ENCODE results near the gene KRT76. TPM values are rescaled to one million over a fixed set of nuclear protein-coding genes. Genes with fewer than 3 reads are reported as not detected.

Gene KRT76
- total and polyA plus RNA-seq, 10 donors, result not detected

DNA sequence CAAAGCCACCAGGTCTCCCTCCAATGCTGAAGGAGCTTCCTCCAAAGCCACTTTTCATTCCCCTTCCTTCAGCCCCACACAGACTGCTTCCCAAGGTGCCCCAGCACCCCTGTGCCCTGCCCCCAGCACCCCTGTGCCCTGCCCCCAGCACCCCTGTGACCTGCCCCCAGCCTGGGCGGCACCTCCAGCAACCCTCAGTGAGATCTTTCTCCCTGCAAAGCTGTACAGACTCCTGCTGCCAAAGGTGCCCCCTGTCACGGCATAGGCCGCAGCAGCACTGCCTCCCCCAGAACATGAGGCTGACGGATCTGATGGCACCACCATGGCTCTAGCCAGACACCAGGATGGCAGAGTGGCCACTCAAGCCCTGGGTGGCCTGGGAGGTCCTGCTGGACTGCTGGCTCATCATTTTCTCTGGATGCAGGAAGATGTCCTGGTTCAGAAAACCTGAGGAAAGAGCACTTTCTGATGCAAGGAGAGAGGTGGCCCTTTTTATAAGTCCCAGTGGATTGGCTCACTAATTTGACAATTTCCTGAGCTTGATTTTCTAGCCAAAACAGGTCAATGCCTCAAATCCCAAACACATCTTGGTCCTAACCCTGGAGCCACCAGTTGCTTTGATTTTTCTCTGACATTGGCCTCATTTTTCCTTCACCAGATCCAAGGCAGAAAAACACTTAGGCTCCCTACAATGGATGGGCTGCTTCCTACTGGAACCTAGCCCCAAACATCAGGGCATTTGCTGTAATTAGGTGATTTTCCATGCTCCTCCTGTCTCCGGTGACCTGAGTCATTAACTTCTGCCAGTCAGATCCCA lies 41.1 kb downstream of the KRT76 start:
- Histone ChIP-seq H3K4me3 (no peak overlapping the region), H3K36me3 (no peaks in the 10 kb centered on the region), H3K9me3 (no peaks in the 10 kb centered on the region), H3K27me3 (replicated peaks in 1 of 7) (peaks cover 0 to 49% (median 0%) of the 10 kb centered on the region in 7 donors), H3K4me1 (no peaks in the 10 kb centered on the region), H3K27ac (no peak overlapping the region)
- TF ChIP-seq POLR2AphosphoS5 (IDR thresholded peaks at IDR 0.05), result no peak
- TF ChIP-seq, protein P1, sequence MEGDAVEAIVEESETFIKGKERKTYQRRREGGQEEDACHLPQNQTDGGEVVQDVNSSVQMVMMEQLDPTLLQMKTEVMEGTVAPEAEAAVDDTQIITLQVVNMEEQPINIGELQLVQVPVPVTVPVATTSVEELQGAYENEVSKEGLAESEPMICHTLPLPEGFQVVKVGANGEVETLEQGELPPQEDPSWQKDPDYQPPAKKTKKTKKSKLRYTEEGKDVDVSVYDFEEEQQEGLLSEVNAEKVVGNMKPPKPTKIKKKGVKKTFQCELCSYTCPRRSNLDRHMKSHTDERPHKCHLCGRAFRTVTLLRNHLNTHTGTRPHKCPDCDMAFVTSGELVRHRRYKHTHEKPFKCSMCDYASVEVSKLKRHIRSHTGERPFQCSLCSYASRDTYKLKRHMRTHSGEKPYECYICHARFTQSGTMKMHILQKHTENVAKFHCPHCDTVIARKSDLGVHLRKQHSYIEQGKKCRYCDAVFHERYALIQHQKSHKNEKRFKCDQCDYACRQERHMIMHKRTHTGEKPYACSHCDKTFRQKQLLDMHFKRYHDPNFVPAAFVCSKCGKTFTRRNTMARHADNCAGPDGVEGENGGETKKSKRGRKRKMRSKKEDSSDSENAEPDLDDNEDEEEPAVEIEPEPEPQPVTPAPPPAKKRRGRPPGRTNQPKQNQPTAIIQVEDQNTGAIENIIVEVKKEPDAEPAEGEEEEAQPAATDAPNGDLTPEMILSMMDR (IDR thresholded peaks at IDR 0.05 in 8 of 11, conservative IDR thresholded peaks at IDR 0.05 in 3 of 11), result no peak
- TF ChIP-seq POLR2A (IDR thresholded peaks at IDR 0.05), result no peak
- DNase-seq, result no peak
- intact Hi-C loops (cut with DNase I; ENCODE audit: low total_unique reads), result no loop called here
- 64 to 89% (median 78%) methylated on average over 1 to 5 of the region's 5 CpGs for WGBS, 5 donors

DNA sequence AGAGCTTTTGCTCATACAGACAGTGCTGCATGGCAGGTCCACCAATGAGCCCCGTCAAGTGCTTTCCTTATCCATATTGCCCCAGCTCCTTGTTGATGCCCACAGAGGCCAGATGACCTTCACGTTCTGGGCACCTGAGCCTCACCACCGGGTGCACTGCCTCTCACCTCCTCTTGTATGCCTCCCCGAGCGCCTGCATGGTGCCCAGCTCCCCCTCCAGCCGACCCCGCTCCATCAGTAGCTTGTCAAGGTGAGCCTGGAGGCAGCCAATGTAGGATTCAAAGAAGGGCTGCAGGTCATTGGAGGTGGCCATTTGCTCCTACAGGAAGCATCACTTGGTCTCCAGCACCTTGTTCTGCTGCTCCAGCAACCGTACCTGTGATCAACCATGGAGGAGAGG lies 42.0 kb downstream of the KRT76 start:
- no peaks in the 10 kb centered on the region for H3K4me1 ChIP-seq
- TF ChIP-seq POLR2A (IDR thresholded peaks at IDR 0.05), result no peak
- TF ChIP-seq, protein P1 (IDR thresholded peaks at IDR 0.05 in 8 of 11, conservative IDR thresholded peaks at IDR 0.05 in 3 of 11), result no peak
- no peak for TF ChIP-seq POLR2AphosphoS5 (IDR thresholded peaks at IDR 0.05)
- intact Hi-C loops (cut with DNase I; ENCODE audit: low total_unique reads), result no loop called here
- H3K27ac ChIP-seq, result no peak overlapping the region
- DNase-seq, result no peak
- no peaks in the 10 kb centered on the region for H3K9me3 ChIP-seq
- WGBS, 5 donors, result 69 to 78% (median 75%) methylated on average over 8 of the region's 8 CpGs
- no peaks in the 10 kb centered on the region for H3K36me3 ChIP-seq
- H3K4me3 ChIP-seq, result no peak overlapping the region
- peaks cover 0 to 43% (median 0%) of the 10 kb centered on the region in 7 donors for H3K27me3 ChIP-seq (replicated peaks in 1 of 7)

DNA sequence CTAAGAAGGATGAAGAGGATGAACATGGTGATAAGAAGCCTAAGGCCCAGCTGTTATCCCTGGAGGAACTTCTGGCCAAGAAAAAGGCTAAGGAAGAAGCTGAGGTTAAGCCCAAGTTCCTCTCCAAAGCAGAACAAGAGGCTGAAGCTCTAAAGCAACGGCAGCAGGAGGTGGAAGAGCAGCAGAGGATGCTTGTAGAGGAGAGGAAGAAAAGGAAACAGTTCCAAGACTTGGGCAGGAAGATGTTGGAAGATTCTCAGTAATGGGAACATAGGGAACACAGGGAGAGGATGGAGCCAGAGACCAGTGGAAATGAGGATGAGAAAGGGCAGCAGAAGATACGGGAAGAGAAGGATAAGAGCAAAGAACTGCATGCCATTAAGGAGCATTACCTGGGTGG lies 46.4 kb downstream of the KRT76 start:
- intact Hi-C loops (cut with DNase I; ENCODE audit: low total_unique reads), result no loop called here
- H3K27ac ChIP-seq, result no peak overlapping the region
- H3K4me3 ChIP-seq, result no peak overlapping the region
- peaks cover 0 to 25% (median 0%) of the 10 kb centered on the region in 7 donors for H3K27me3 ChIP-seq (replicated peaks in 1 of 7)
- no peak for DNase-seq
- WGBS, 5 donors, result 50 to 67% (median 61%) methylated on average over 2 of the region's 2 CpGs
- TF ChIP-seq POLR2AphosphoS5 (IDR thresholded peaks at IDR 0.05), result no peak
- TF ChIP-seq, protein P1 (IDR thresholded peaks at IDR 0.05 in 8 of 11, conservative IDR thresholded peaks at IDR 0.05 in 3 of 11), result no peak
- no peak for TF ChIP-seq POLR2A (IDR thresholded peaks at IDR 0.05)
- H3K9me3 ChIP-seq, result no peaks in the 10 kb centered on the region
- H3K36me3 ChIP-seq, result no peaks in the 10 kb centered on the region
- H3K4me1 ChIP-seq, result no peaks in the 10 kb centered on the region

DNA sequence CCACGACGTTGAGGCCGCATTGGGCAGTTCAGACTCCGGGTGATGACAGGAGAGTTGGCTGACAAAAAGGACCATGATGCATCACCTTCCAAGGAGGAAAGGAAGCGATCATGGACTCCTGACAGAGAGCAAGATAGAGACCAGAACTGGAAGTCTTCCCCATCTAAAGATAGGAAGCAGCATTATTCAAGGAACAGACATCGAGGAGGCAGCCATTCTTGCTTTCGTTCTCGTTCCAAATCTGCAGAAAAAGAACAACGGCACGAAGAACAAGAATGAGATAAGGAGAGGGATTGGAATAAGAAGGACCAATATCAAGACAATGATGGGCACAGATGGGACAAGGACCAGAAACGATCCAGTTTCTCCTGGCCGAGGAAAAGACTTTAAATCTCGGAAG lies 46.8 kb downstream of the KRT76 start:
- no peak for TF ChIP-seq POLR2A (IDR thresholded peaks at IDR 0.05)
- DNase-seq, result no peak
- Histone ChIP-seq H3K27me3 (replicated peaks in 1 of 7) (peaks cover 0 to 25% (median 0%) of the 10 kb centered on the region in 7 donors), H3K36me3 (no peaks in the 10 kb centered on the region), H3K4me1 (no peaks in the 10 kb centered on the region), H3K9me3 (no peaks in the 10 kb centered on the region), H3K27ac (no peak overlapping the region), H3K4me3 (no peak overlapping the region)
- WGBS, 5 donors, result 86 to 92% (median 88%) methylated on average over 13 of the region's 13 CpGs
- intact Hi-C loops (cut with DNase I; ENCODE audit: low total_unique reads), result no loop called here

All from spleen (tissue), 11 donors.